Esophagus muscularis mucosa (tissue), 3 donors: ENCODE measurements around the gene PTPRN2.
"Not testable (repeated sequence)": the region's sequence is repeated elsewhere in the genome, so short reads cannot be mapped to it uniquely, and the experiment has no call there.

Source experiments
- CTCF ChIP-seq, 3 experiments: fragments of 200-600 bp in 2 of 3; fragments of 450-650 bp in 1 of 3; sonication (generic) in 2 of 3; IDR thresholded peaks; one replicate each; pipeline ENCODE4 v1.5.1; 2017 to 2019; ENCODE audit warnings: antibody characterized with exemption in 3 of 3, mild to moderate bottlenecking in 2 of 3, moderate library complexity in 1 of 3
- POLR2A ChIP-seq: fragments of 450-650 bp; IDR thresholded peaks from one replicate; pipeline ENCODE4 v1.6.1; 2017; ENCODE audit warnings: antibody characterized with exemption, moderate library complexity, mild to moderate bottlenecking, low read depth
- POLR2AphosphoS5 ChIP-seq, 2 donors: sonication (generic); formaldehyde crosslinking; IDR thresholded peaks; one replicate each; pipeline ENCODE4 v1.6.1; 2017; ENCODE audit warnings: antibody characterized with exemption in 2 of 2

- not testable (repeated sequence) for TF ChIP-seq CTCF (IDR thresholded peaks at IDR 0.05); POLR2A; POLR2AphosphoS5 (IDR thresholded peaks at IDR 0.05)
Observed at GRCh38 chr7:158523165-158523856, 64.3 kb downstream of the PTPRN2 start.
